HG02763 (cell line): Measurements from ENCODE around the gene P3R3URF.
"Not testable (repeated sequence)": the region's sequence is repeated elsewhere in the genome, so short reads cannot be mapped to it uniquely, and the experiment has no call there.

Source experiments
- ATAC-seq: cut with Tn5 transposase; IDR thresholded peaks from one replicate; pipeline ENCODE4 v1.9.1; 2021; ENCODE audit warnings: mild to moderate bottlenecking, moderate library complexity; ENCODE audit not compliant: unreplicated experiment

P3R3URF gene

GRCh38 chr1:46176211-46176865 lies at the start of gene P3R3URF:
Gene P3R3URF, minus strand, starts transcription at chr1:46176488. Its CDS starts 17 bp downstream, at chr1:46176471.
- ATAC-seq, result no peak

- ATAC-seq, result no peak
These were observed 48.7 kb upstream of the P3R3URF start for GRCh38 chr1:46224966-46225365.

- peak; percentile 44 for ATAC-seq
These were observed 47.2 kb upstream of the P3R3URF start for GRCh38 chr1:46223472-46223943.

GRCh38 chr1:46223055-46223454 lies 46.8 kb upstream of the P3R3URF start:
- not testable (repeated sequence) for ATAC-seq

GRCh38 chr1:46221749-46222148 lies 45.5 kb upstream of the P3R3URF start:
- no peak for ATAC-seq

- no peak for ATAC-seq
These were observed 44.5 kb upstream of the P3R3URF start for GRCh38 chr1:46220808-46221207.

GRCh38 chr1:46219551-46220520 lies 43.5 kb upstream of the P3R3URF start:
- ATAC-seq, result no peak

GRCh38 chr1:46218443-46218842 lies 42.2 kb upstream of the P3R3URF start:
- ATAC-seq, result no peak

GRCh38 chr1:46215504-46215903 lies 39.2 kb upstream of the P3R3URF start:
- ATAC-seq, result no peak

GRCh38 chr1:46211051-46211450 lies 34.8 kb upstream of the P3R3URF start:
- no peak for ATAC-seq

- ATAC-seq, result no peak
These were observed 34.3 kb upstream of the P3R3URF start for GRCh38 chr1:46210561-46210960.

GRCh38 chr1:46206399-46206798 lies 30.1 kb upstream of the P3R3URF start:
- no peak for ATAC-seq

GRCh38 chr1:46205791-46206190 lies 29.5 kb upstream of the P3R3URF start:
- no peak for ATAC-seq

GRCh38 chr1:46205141-46205540 lies 28.9 kb upstream of the P3R3URF start:
- ATAC-seq, result no peak

GRCh38 chr1:46204406-46204742 lies 28.1 kb upstream of the P3R3URF start:
- ATAC-seq, result no peak

GRCh38 chr1:46203738-46204405 lies 27.6 kb upstream of the P3R3URF start:
- no peak for ATAC-seq

GRCh38 chr1:46199233-46199749 lies 23.0 kb upstream of the P3R3URF start:
- no peak for ATAC-seq

GRCh38 chr1:46197964-46198811 lies 21.9 kb upstream of the P3R3URF start, which contains the start of gene POMGNT1:
Gene POMGNT1, minus strand, starts transcription at chr1:46198434. Its CDS starts 613 bp downstream, at chr1:46197821.
- peak; percentile 85 for ATAC-seq

GRCh38 chr1:46197560-46197963 lies 21.3 kb upstream of the P3R3URF start:
- no peak for ATAC-seq

GRCh38 chr1:46196609-46197008 lies 20.3 kb upstream of the P3R3URF start:
- no peak for ATAC-seq
